ENCODE results near the gene OSBPL6. TPM values are rescaled to one million over a fixed set of nuclear protein-coding genes. Genes with fewer than 3 reads are reported as not detected.

OSBPL6 gene
- total RNA-seq, 1 experiment from 2014 or later = 0.30 TPM

DNA sequence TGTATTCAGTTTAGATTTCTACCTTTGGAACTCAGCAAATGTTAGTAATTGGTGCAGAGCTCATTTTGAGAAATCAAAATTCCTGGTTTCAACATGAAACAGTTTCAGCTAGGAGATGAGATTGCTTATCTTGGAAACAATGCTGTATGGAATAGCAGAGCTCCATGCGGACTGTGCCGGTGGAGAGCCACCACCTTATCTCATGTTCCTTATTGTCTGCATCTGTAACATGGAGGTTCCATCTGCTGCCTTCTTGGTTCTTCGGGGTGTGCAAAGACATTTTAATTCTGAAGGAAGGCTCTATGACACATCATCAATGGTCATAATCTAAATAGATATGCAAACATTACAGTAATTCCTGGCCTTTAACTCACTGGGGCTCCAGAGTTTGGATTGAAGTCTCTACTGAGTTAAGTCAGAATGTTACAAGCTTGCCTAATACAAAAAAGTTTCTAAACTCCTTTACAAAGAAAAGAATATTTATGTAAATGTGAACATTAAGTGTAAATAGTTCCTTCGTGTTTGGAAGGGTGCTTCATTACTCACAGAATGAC, 191.4 kb downstream of the OSBPL6 start:
- no peaks in the 10 kb centered on the region for H3K9me3 ChIP-seq (ENCODE audit: low read length)
- H3K9me2 ChIP-seq (replicated peaks; ENCODE audit: insufficient read depth, low read length) = no peaks in the 10 kb centered on the region
- H3K9ac ChIP-seq (ENCODE audit: low read length) = no peak overlapping the region
- no peak overlapping the region for H2AFZ ChIP-seq (ENCODE audit: low read length)
- H3K79me2 ChIP-seq (ENCODE audit: low read length) = no peaks in the 10 kb centered on the region
- no peaks in the 10 kb centered on the region for H3K27me3 ChIP-seq (ENCODE audit: low read length)
- H4K20me1 ChIP-seq (ENCODE audit: insufficient read depth, low read depth, low read length) = no peaks in the 10 kb centered on the region
- H3K4me1 ChIP-seq (ENCODE audit: low read length) = no peaks in the 10 kb centered on the region
- H3K36me3 ChIP-seq (ENCODE audit: insufficient read depth, low read length) = no peaks in the 10 kb centered on the region
- DNase-seq = no peak
- H3K4me2 ChIP-seq (ENCODE audit: low read depth, low read length, poor library complexity, severe bottlenecking) = no peak overlapping the region
- H3K27ac ChIP-seq (ENCODE audit: low read length) = no peak overlapping the region
- H3K4me3 ChIP-seq (ENCODE audit: low read length) = no peak overlapping the region

DNA sequence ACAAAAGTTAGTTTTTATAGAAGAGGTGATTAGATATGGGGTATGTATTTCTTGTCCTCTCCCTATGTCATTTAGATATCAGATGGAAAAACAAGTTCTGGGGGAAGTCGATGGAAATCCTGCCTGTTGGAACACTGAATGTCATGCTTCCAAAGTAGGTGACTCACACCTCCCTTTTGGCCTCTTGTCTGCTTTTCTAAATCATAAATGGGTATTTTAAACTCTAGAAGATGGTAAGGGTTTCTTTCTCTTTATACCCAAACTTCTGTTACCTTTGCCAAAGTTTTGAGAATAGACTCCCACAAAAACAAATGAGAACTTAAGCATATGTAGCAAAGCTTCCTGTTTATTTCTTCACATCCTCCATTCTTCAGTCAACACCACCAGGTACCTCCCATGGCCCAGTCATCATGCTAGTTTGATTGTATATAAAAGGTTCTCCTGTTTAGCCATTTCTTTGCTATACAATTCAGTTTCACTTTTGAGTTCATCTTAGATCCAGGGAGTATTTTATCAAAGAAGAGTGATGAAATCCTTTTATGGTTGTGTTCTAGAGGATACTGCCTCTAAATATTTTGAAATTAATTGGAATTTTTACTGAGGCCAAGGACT, 192.8 kb downstream of the OSBPL6 start:
- Histone ChIP-seq H3K4me3 (ENCODE audit: low read length) (no peak overlapping the region), H3K9me2 (replicated peaks; ENCODE audit: insufficient read depth, low read length) (no peaks in the 10 kb centered on the region), H3K79me2 (ENCODE audit: low read length) (no peaks in the 10 kb centered on the region), H4K20me1 (ENCODE audit: insufficient read depth, low read depth, low read length) (no peaks in the 10 kb centered on the region), H3K36me3 (ENCODE audit: insufficient read depth, low read length) (no peaks in the 10 kb centered on the region), H3K27ac (ENCODE audit: low read length) (no peak overlapping the region), H3K27me3 (ENCODE audit: low read length) (no peaks in the 10 kb centered on the region), H3K4me1 (ENCODE audit: low read length) (no peaks in the 10 kb centered on the region), H3K9me3 (ENCODE audit: low read length) (no peaks in the 10 kb centered on the region), H3K4me2 (ENCODE audit: low read depth, low read length, poor library complexity, severe bottlenecking) (no peak overlapping the region), H3K9ac (ENCODE audit: low read length) (no peak overlapping the region), H2AFZ (ENCODE audit: low read length) (no peak overlapping the region)
- DNase-seq = no peak

DNA sequence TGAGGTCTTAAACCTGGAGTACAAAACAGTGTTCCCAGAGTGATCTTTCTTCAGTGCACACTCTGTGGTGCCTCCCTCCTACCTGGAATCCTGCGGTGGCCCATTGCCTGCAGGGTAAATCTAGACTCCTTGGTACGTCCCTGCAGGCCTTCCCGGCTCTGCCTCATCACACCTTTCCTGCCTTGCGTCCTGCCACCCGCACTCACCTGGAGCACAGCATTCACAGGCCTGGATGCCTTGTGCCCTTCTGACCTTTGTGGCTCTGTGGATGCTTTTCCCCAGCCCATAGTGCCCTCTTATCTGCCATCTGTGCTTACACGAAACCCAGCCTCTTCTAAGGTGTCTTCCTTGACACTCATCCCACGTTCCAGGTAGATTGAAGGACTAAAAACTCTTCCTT, 194.0 kb downstream of the OSBPL6 start:
- Histone ChIP-seq H3K9me2 (replicated peaks; ENCODE audit: insufficient read depth, low read length) (no peaks in the 10 kb centered on the region), H3K4me3 (ENCODE audit: low read length) (no peak overlapping the region), H4K20me1 (ENCODE audit: insufficient read depth, low read depth, low read length) (no peaks in the 10 kb centered on the region), H3K4me1 (ENCODE audit: low read length) (no peaks in the 10 kb centered on the region), H3K27me3 (ENCODE audit: low read length) (no peaks in the 10 kb centered on the region), H3K4me2 (ENCODE audit: low read depth, low read length, poor library complexity, severe bottlenecking) (no peak overlapping the region), H3K27ac (ENCODE audit: low read length) (no peak overlapping the region), H3K79me2 (ENCODE audit: low read length) (no peaks in the 10 kb centered on the region), H3K9ac (ENCODE audit: low read length) (no peak overlapping the region), H2AFZ (ENCODE audit: low read length) (no peak overlapping the region), H3K9me3 (ENCODE audit: low read length) (no peaks in the 10 kb centered on the region), H3K36me3 (ENCODE audit: insufficient read depth, low read length) (no peaks in the 10 kb centered on the region)
- no peak for DNase-seq

GRCh38 chr2:178391701-178392100, 197.4 kb downstream of the OSBPL6 start:
- Histone ChIP-seq H3K9me2 (replicated peaks; ENCODE audit: insufficient read depth, low read length) (no peaks in the 10 kb centered on the region), H3K27ac (ENCODE audit: low read length) (no peak overlapping the region), H3K27me3 (ENCODE audit: low read length) (no peaks in the 10 kb centered on the region), H3K79me2 (ENCODE audit: low read length) (no peaks in the 10 kb centered on the region), H3K4me2 (ENCODE audit: low read depth, low read length, poor library complexity, severe bottlenecking) (no peak overlapping the region), H3K4me3 (ENCODE audit: low read length) (no peak overlapping the region), H4K20me1 (ENCODE audit: insufficient read depth, low read depth, low read length) (no peaks in the 10 kb centered on the region), H3K4me1 (ENCODE audit: low read length) (no peaks in the 10 kb centered on the region), H3K9me3 (ENCODE audit: low read length) (no peaks in the 10 kb centered on the region), H3K36me3 (ENCODE audit: insufficient read depth, low read length) (no peaks in the 10 kb centered on the region), H3K9ac (ENCODE audit: low read length) (no peak overlapping the region), H2AFZ (ENCODE audit: low read length) (no peak overlapping the region)
- DNase-seq = no peak

DNA sequence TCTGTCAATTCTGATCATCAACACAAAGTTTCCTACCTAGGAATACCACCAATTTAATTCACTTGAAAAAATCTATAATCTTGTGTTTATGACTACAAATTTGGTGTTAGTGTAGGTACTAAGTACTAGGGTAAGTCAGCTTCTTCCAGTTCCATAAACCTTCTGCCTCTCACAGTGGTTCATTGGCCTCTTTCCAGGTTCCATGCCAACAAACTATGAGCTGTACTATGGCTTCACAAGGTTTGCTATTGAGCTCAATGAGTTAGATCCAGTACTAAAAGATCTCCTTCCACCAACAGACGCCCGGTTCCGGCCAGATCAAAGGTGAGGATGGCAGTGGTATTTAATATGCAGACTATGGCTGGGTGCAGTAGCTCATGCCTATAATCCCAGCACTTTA, 197.9 kb downstream of the OSBPL6 start:
- no peak overlapping the region for H2AFZ ChIP-seq (ENCODE audit: low read length)
- no peak overlapping the region for H3K27ac ChIP-seq (ENCODE audit: low read length)
- no peaks in the 10 kb centered on the region for H3K9me2 ChIP-seq (replicated peaks; ENCODE audit: insufficient read depth, low read length)
- no peak for DNase-seq
- no peaks in the 10 kb centered on the region for H4K20me1 ChIP-seq (ENCODE audit: insufficient read depth, low read depth, low read length)
- no peaks in the 10 kb centered on the region for H3K4me1 ChIP-seq (ENCODE audit: low read length)
- no peaks in the 10 kb centered on the region for H3K36me3 ChIP-seq (ENCODE audit: insufficient read depth, low read length)
- no peaks in the 10 kb centered on the region for H3K79me2 ChIP-seq (ENCODE audit: low read length)
- H3K27me3 ChIP-seq (ENCODE audit: low read length) = no peaks in the 10 kb centered on the region
- no peak overlapping the region for H3K4me2 ChIP-seq (ENCODE audit: low read depth, low read length, poor library complexity, severe bottlenecking)
- no peaks in the 10 kb centered on the region for H3K9me3 ChIP-seq (ENCODE audit: low read length)
- no peak overlapping the region for H3K4me3 ChIP-seq (ENCODE audit: low read length)
- H3K9ac ChIP-seq (ENCODE audit: low read length) = no peak overlapping the region

DNA sequence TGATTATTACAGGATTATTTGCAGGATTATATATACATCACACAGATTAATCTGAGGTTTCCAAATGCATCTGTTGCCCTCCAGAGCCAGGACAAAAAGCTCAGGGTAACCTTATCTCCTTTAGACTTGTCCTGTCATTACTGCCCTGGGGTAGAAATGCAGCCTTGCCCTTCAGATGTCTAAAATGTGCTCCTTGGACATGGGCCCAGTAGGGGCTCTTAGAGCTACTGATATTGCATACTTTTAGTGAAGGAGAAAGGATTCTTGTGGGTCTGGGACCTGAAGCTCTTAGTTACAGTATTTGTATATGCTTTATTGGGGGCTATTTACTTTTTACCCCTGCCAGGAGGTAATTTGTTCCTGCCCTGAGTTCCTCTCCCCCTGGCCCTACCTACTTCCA, 200.5 kb downstream of the OSBPL6 start:
- no peaks in the 10 kb centered on the region for H3K9me3 ChIP-seq (ENCODE audit: low read length)
- H3K9ac ChIP-seq (ENCODE audit: low read length) = no peak overlapping the region
- H3K4me3 ChIP-seq (ENCODE audit: low read length) = no peak overlapping the region
- H3K27ac ChIP-seq (ENCODE audit: low read length) = no peak overlapping the region
- H3K4me1 ChIP-seq (ENCODE audit: low read length) = no peaks in the 10 kb centered on the region
- no peaks in the 10 kb centered on the region for H3K9me2 ChIP-seq (replicated peaks; ENCODE audit: insufficient read depth, low read length)
- H3K79me2 ChIP-seq (ENCODE audit: low read length) = no peaks in the 10 kb centered on the region
- H3K36me3 ChIP-seq (ENCODE audit: insufficient read depth, low read length) = no peaks in the 10 kb centered on the region
- H2AFZ ChIP-seq (ENCODE audit: low read length) = no peak overlapping the region
- DNase-seq = no peak
- H4K20me1 ChIP-seq (ENCODE audit: insufficient read depth, low read depth, low read length) = no peaks in the 10 kb centered on the region
- no peaks in the 10 kb centered on the region for H3K27me3 ChIP-seq (ENCODE audit: low read length)
- no peak overlapping the region for H3K4me2 ChIP-seq (ENCODE audit: low read depth, low read length, poor library complexity, severe bottlenecking)

DNA sequence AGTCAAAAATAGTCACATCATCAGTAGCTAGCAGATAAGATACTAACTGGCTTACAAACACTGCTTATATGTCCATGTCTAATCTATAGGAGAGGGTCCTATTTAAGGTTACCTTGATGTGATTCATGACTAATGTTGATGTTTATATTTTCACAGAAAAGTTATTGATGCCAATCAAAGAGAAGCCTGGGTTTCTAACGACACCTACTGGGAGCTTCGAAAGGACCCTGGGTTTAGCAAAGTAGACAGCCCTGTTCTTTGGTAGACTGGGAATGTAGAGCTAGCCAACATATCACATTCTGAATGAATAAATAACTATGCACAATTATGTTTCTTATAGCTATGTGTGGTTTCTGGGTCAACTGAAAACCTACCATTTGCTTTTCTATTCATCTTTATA, 201.0 kb downstream of the OSBPL6 start:
- no peaks in the 10 kb centered on the region for H3K36me3 ChIP-seq (ENCODE audit: insufficient read depth, low read length)
- DNase-seq = no peak
- no peak overlapping the region for H3K9ac ChIP-seq (ENCODE audit: low read length)
- H3K9me3 ChIP-seq (ENCODE audit: low read length) = no peaks in the 10 kb centered on the region
- no peak overlapping the region for H3K4me3 ChIP-seq (ENCODE audit: low read length)
- no peaks in the 10 kb centered on the region for H3K27me3 ChIP-seq (ENCODE audit: low read length)
- H3K9me2 ChIP-seq (replicated peaks; ENCODE audit: insufficient read depth, low read length) = no peaks in the 10 kb centered on the region
- H3K4me1 ChIP-seq (ENCODE audit: low read length) = no peaks in the 10 kb centered on the region
- H3K27ac ChIP-seq (ENCODE audit: low read length) = no peak overlapping the region
- H3K4me2 ChIP-seq (ENCODE audit: low read depth, low read length, poor library complexity, severe bottlenecking) = no peak overlapping the region
- H2AFZ ChIP-seq (ENCODE audit: low read length) = no peak overlapping the region
- no peaks in the 10 kb centered on the region for H4K20me1 ChIP-seq (ENCODE audit: insufficient read depth, low read depth, low read length)
- no peaks in the 10 kb centered on the region for H3K79me2 ChIP-seq (ENCODE audit: low read length)

DNA sequence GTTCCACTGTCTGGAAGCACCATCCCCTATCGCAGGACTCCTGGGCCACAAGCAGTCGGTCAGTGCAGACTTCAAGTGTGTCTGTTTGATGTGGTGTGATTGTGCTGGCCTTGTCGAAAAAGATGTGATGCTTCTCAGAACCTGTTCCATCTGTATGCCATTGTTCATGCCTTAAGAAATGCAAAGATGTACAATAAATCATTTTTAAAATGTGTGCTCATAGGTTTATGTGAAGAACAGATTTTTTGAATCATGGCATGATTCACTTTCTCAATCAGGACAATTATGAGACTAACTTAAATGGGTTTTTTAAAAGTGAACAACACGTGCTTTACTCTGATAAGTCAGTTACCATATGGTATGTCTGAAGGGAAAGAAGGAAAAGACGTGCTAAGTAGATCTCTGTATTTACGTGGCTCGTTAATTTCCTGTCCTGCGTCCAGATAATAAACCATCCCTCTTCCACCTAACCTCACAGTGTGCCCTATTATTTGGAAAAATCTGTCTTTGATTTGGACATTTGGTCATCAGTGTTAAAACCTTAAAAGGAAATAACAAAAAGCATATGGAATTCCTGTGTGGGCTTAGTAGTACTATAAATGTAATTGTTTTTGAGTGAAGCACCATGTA, 201.7 kb downstream of the OSBPL6 start:
- no peak for DNase-seq
- no peaks in the 10 kb centered on the region for H3K79me2 ChIP-seq (ENCODE audit: low read length)
- H3K36me3 ChIP-seq (ENCODE audit: insufficient read depth, low read length) = no peaks in the 10 kb centered on the region
- no peaks in the 10 kb centered on the region for H3K9me2 ChIP-seq (replicated peaks; ENCODE audit: insufficient read depth, low read length)
- H3K4me1 ChIP-seq (ENCODE audit: low read length) = no peaks in the 10 kb centered on the region
- no peak overlapping the region for H3K9ac ChIP-seq (ENCODE audit: low read length)
- no peak overlapping the region for H3K4me3 ChIP-seq (ENCODE audit: low read length)
- H2AFZ ChIP-seq (ENCODE audit: low read length) = no peak overlapping the region
- no peaks in the 10 kb centered on the region for H3K9me3 ChIP-seq (ENCODE audit: low read length)
- H4K20me1 ChIP-seq (ENCODE audit: insufficient read depth, low read depth, low read length) = no peaks in the 10 kb centered on the region
- no peaks in the 10 kb centered on the region for H3K27me3 ChIP-seq (ENCODE audit: low read length)
- no peak overlapping the region for H3K27ac ChIP-seq (ENCODE audit: low read length)
- no peak overlapping the region for H3K4me2 ChIP-seq (ENCODE audit: low read depth, low read length, poor library complexity, severe bottlenecking)

Data from Karpas-422 (cell line).